Chondrocyte (in vitro differentiated cells): ENCODE measurements around the gene ASB13. TPM values are rescaled to one million over a fixed set of nuclear protein-coding genes. Genes with fewer than 3 reads are reported as not detected.

Source experiments
- DNase-seq: peaks from one replicate; pipeline ENCODE4 v3.0.0; 2021; ENCODE audit warnings: mixed read lengths, low spot score
- H3K27ac Mint-ChIP-seq: one replicate; pipeline ENCODE4 v1.8.0; 2021; ENCODE audit warnings: mild to moderate bottlenecking, moderate library complexity, mixed read lengths; ENCODE audit not compliant: unreplicated experiment
- H3K27me3 Mint-ChIP-seq: 2 replicates; pipeline ENCODE4 v1.8.0; 2021; ENCODE audit warnings: low read depth, mixed read lengths
- H3K36me3 Mint-ChIP-seq: 2 replicates; pipeline ENCODE4 v1.8.0; 2021; ENCODE audit warnings: low read depth, mixed read lengths
- H3K4me1 Mint-ChIP-seq: 2 replicates; pipeline ENCODE4 v1.8.0; 2021; ENCODE audit warnings: low read depth, mild to moderate bottlenecking, mixed read lengths
- H3K4me3 Mint-ChIP-seq: one replicate; pipeline ENCODE4 v1.8.0; 2021; ENCODE audit warnings: mild to moderate bottlenecking, moderate library complexity, mixed read lengths; ENCODE audit not compliant: unreplicated experiment
- H3K9me3 Mint-ChIP-seq: 2 replicates; pipeline ENCODE4 v1.8.0; 2021; ENCODE audit warnings: low read depth, mixed read lengths
- CTCF ChIP-seq: fragments of 200-600 bp; sonication (generic); IDR thresholded peaks from 2 replicates; pipeline ENCODE4 v1.5.0; 2021; ENCODE audit warnings: antibody characterized with exemption, mild to moderate bottlenecking, moderate library complexity
- total RNA-seq: library from RNA; stranded (reverse); gene quantifications from 3 replicates; pipeline ENCODE4 v1.2.1, GENCODE V29; 2021

ASB13 gene
- total RNA-seq, 1 donor from 2014 or later = 14.0 TPM

GRCh38 chr10:5698062-5698461 is 31.7 kb upstream of the ASB13 start:
- no peaks in the 10 kb centered on the region for H3K9me3 Mint-ChIP-seq
- H3K27ac Mint-ChIP-seq = no peak overlapping the region
- H3K4me1 Mint-ChIP-seq = peaks cover 13% of the 10 kb centered on the region
- H3K27me3 Mint-ChIP-seq = no peaks in the 10 kb centered on the region
- DNase-seq = no peak
- TF ChIP-seq CTCF = no peak
- no peaks in the 10 kb centered on the region for H3K36me3 Mint-ChIP-seq
- H3K4me3 Mint-ChIP-seq = no peak overlapping the region

GRCh38 chr10:5697342-5697741 is 30.9 kb upstream of the ASB13 start:
- DNase-seq = no peak
- Mint-ChIP-seq H3K4me3 (no peak overlapping the region), H3K36me3 (no peaks in the 10 kb centered on the region), H3K4me1 (peaks cover 17% of the 10 kb centered on the region), H3K27me3 (no peaks in the 10 kb centered on the region), H3K9me3 (no peaks in the 10 kb centered on the region), H3K27ac (no peak overlapping the region)
- no peak for TF ChIP-seq CTCF

GRCh38 chr10:5694573-5694972 is 28.2 kb upstream of the ASB13 start:
- H3K27ac Mint-ChIP-seq = no peak overlapping the region
- DNase-seq = no peak
- TF ChIP-seq CTCF = no peak
- no peak overlapping the region for H3K4me3 Mint-ChIP-seq
- no peaks in the 10 kb centered on the region for H3K9me3 Mint-ChIP-seq
- peaks cover 25% of the 10 kb centered on the region for H3K4me1 Mint-ChIP-seq
- H3K27me3 Mint-ChIP-seq = no peaks in the 10 kb centered on the region
- no peaks in the 10 kb centered on the region for H3K36me3 Mint-ChIP-seq

- peak overlapping the region; percentile 76 for H3K27ac Mint-ChIP-seq
- peak overlapping the region; percentile 60 for H3K4me3 Mint-ChIP-seq
- H3K9me3 Mint-ChIP-seq = no peaks in the 10 kb centered on the region
- peaks cover 29% of the 10 kb centered on the region for H3K4me1 Mint-ChIP-seq
- TF ChIP-seq CTCF = no peak
- DNase-seq = no peak
- no peaks in the 10 kb centered on the region for H3K36me3 Mint-ChIP-seq
- H3K27me3 Mint-ChIP-seq = no peaks in the 10 kb centered on the region
Measured at GRCh38 chr10:5692461-5693358, 26.3 kb upstream of the ASB13 start.

- H3K27ac Mint-ChIP-seq = peak overlapping the region; percentile 45
- TF ChIP-seq CTCF = no peak
- H3K27me3 Mint-ChIP-seq = no peaks in the 10 kb centered on the region
- H3K9me3 Mint-ChIP-seq = no peaks in the 10 kb centered on the region
- peak overlapping the region; percentile 60 for H3K4me3 Mint-ChIP-seq
- peaks cover 35% of the 10 kb centered on the region for H3K4me1 Mint-ChIP-seq
- no peaks in the 10 kb centered on the region for H3K36me3 Mint-ChIP-seq
- DNase-seq = no peak
Measured at GRCh38 chr10:5691786-5692185, 25.4 kb upstream of the ASB13 start.
